HepG2 (cell line): Measurements from ENCODE around the gene TGM1. TPM values are rescaled to one million over a fixed set of nuclear protein-coding genes. Genes with fewer than 3 reads are reported as not detected.

Experiments
- ATF7 ChIP-seq, 2 experiments: fragments of 450-650 bp in 1 of 2; sonication (generic) in 1 of 2; formaldehyde crosslinking in 1 of 2; IDR thresholded peaks; 2 replicates each; pipeline versions ENCODE4 v1.4.0 to v1.6.1; 2016 to 2020; ENCODE audit warnings: antibody characterized with exemption in 1 of 2, mild to moderate bottlenecking in 1 of 2, missing genetic modification reagents in 1 of 2
- DMAP1 ChIP-seq: IDR thresholded peaks from 2 replicates; pipeline ENCODE4 v1.6.1; 2016
- DNMT1 ChIP-seq: sonication (generic); formaldehyde crosslinking; IDR thresholded peaks from 2 replicates; pipeline ENCODE4 v1.5.1; 2020; ENCODE audit warnings: mild to moderate bottlenecking, missing genetic modification reagents
- FOXA3 ChIP-seq: IDR thresholded peaks from 2 replicates; pipeline ENCODE4 v1.6.1; 2016; ENCODE audit warnings: missing genetic modification reagents, missing compliant biosample characterization
- FOXJ3 ChIP-seq: sonication (generic); formaldehyde crosslinking; IDR thresholded peaks from 2 replicates; pipeline ENCODE4 v1.4.0; 2020; ENCODE audit warnings: missing genetic modification reagents, mild to moderate bottlenecking, borderline replicate concordance
- HNRNPLL ChIP-seq: fragments of 200-400 bp; formaldehyde crosslinking; IDR thresholded peaks from 2 replicates; pipeline ENCODE4 v1.6.1; 2017; ENCODE audit warnings: mild to moderate bottlenecking, low read depth, low read length; ENCODE audit not compliant: poor library complexity, severe bottlenecking
- JUND ChIP-seq: sonication (generic); formaldehyde crosslinking; IDR thresholded peaks from 2 replicates; pipeline ENCODE4 v1.8.0; 2022; ENCODE audit warnings: mild to moderate bottlenecking, missing genetic modification reagents
- NRL ChIP-seq: sonication (generic); formaldehyde crosslinking; IDR thresholded peaks from 2 replicates; pipeline ENCODE4 v1.5.0; 2020; ENCODE audit warnings: missing genetic modification reagents, mild to moderate bottlenecking, moderate library complexity, borderline replicate concordance
- PBX3 ChIP-seq: sonication (generic); formaldehyde crosslinking; IDR thresholded peaks from 2 replicates; pipeline ENCODE4 v1.8.1; 2023; ENCODE audit warnings: missing genetic modification reagents, inconsistent platforms, borderline replicate concordance
- PRMT3 ChIP-seq: sonication (generic); formaldehyde crosslinking; IDR thresholded peaks from 2 replicates; pipeline ENCODE4 v1.8.1; 2022; ENCODE audit warnings: low read depth, mild to moderate bottlenecking, moderate library complexity, missing genetic modification reagents, borderline replicate concordance
- RBFOX2 ChIP-seq: fragments of 200-400 bp; formaldehyde crosslinking; IDR thresholded peaks from 2 replicates; pipeline ENCODE4 v1.6.1; 2017; ENCODE audit warnings: low read depth, mild to moderate bottlenecking, low read length
- ZMAT3 ChIP-seq: sonication (generic); formaldehyde crosslinking; conservative IDR thresholded peaks from 2 replicates; pipeline ENCODE4 v1.7.0; 2021; ENCODE audit warnings: missing genetic modification reagents
- ZNF136 ChIP-seq: sonication (generic); formaldehyde crosslinking; IDR thresholded peaks from 2 replicates; pipeline ENCODE4 v1.8.1; 2022; ENCODE audit warnings: low read depth, mild to moderate bottlenecking, moderate library complexity, missing genetic modification reagents
- ZNF343 ChIP-seq: sonication (generic); formaldehyde crosslinking; IDR thresholded peaks from 2 replicates; pipeline ENCODE4 v1.4.0; 2020; ENCODE audit warnings: mild to moderate bottlenecking, missing genetic modification reagents
- ZNF350 ChIP-seq: sonication (generic); formaldehyde crosslinking; IDR thresholded peaks from 2 replicates; pipeline ENCODE4 v1.4.0; 2020; ENCODE audit warnings: mild to moderate bottlenecking, low read depth, missing genetic modification reagents, borderline replicate concordance
- ZNF501 ChIP-seq: sonication (generic); formaldehyde crosslinking; IDR thresholded peaks from 2 replicates; pipeline ENCODE4 v1.5.1; 2020; ENCODE audit warnings: mild to moderate bottlenecking, moderate library complexity, missing genetic modification reagents
- ZNF564 ChIP-seq: sonication (generic); formaldehyde crosslinking; IDR thresholded peaks from 2 replicates; pipeline ENCODE4 v1.8.1; 2023; ENCODE audit warnings: mild to moderate bottlenecking, missing genetic modification reagents
- ZNF775 ChIP-seq: sonication (generic); formaldehyde crosslinking; IDR thresholded peaks from 2 replicates; pipeline ENCODE4 v1.4.0; 2020; ENCODE audit warnings: missing genetic modification reagents, mild to moderate bottlenecking, moderate library complexity, borderline replicate concordance
- ZSCAN20 ChIP-seq: sonication (generic); formaldehyde crosslinking; IDR thresholded peaks from 2 replicates; pipeline ENCODE4 v1.4.0; 2020; ENCODE audit warnings: missing genetic modification reagents, mild to moderate bottlenecking, borderline replicate concordance
- polyA plus RNA-seq, 8 experiments: library from polyadenylated mRNA; depleted of rRNA in 3 of 8; stranded (reverse) in 7 of 8; unstranded in 1 of 8; fragments of >200 nt; fragmentation: Illumina TruSeq in 4 of 8; extraction: Trizol in 4 of 8; gene quantifications; 2 replicates each; pipeline versions ENCODE4 v1.2.1 to v1.2.3, GENCODE V29; 2011 to 2016; ENCODE audit warnings: low read depth in 4 of 8, missing spikeins in 1 of 8, mixed read lengths in 1 of 8; ENCODE audit not compliant: insufficient read depth in 1 of 8
- total RNA-seq, 5 experiments: library from RNA; depleted of rRNA; stranded (reverse); fragments of >200 nt; fragmentation: Illumina TruSeq; extraction: Trizol; gene quantifications; 2 replicates each; pipeline ENCODE4 v1.2.3, GENCODE V29; 2016; ENCODE audit warnings: low read depth in 1 of 5
- TF ChIP-seq, protein P1 (sequence below): sonication (generic); formaldehyde crosslinking; conservative IDR thresholded peaks from 2 replicates; pipeline ENCODE4 v1.4.0; 2020; ENCODE audit warnings: missing genetic modification reagents
- TF ChIP-seq, protein P2 (sequence below), 2 experiments: sonication (generic) in 1 of 2; formaldehyde crosslinking in 1 of 2; IDR thresholded peaks; 2 replicates each; pipeline versions ENCODE4 v1.4.0 to v1.6.1; 2016 to 2020; ENCODE audit warnings: borderline replicate concordance in 1 of 2, low read depth in 1 of 2, mild to moderate bottlenecking in 1 of 2, missing genetic modification reagents in 1 of 2

Gene TGM1
- total and polyA plus RNA-seq, 2 of the 13 experiments (the other 11 are each of a cell fraction or from before 2014, with no cell fraction given): 3.2 to 10.6 TPM

DNA sequence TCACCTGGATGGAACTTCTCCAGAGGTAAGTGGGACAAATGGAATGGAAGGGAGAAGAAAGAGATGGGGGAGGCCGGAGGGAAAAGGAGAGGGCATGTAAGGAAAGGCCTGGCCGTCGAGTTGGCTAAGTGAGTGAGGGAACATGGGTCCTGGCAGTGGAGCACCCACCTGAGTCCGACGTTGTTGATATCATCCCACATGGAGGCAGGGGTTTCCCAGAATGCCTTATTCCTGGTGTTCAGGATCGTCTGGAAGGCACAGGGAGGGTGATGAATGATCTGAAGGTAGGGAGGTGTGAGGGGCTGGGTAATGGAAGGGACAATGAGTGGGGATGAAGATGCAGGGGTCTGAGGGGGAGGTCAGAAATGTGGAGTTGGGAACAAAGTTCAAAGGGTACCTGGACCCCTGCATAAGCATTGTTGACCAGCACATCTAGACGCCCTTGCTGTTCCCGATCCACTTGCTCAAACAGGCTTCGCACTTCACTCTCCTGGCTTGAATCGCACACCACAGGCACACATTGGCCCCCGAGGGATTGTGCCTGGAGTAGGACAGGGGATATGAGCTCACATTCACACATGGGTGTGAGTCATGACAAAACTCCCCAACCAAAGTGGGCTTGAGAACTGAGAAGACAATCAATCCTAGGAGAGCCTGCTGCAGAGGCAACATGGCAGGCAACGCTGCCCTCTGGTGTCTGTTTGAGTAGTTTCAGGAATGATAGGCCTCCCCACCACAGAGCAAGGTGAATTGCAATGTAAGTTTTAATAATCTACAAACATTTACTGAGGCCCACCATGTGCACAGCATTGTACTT, 33.6 kb upstream of the TGM1 start (continued):
- TF ChIP-seq, protein P1, sequence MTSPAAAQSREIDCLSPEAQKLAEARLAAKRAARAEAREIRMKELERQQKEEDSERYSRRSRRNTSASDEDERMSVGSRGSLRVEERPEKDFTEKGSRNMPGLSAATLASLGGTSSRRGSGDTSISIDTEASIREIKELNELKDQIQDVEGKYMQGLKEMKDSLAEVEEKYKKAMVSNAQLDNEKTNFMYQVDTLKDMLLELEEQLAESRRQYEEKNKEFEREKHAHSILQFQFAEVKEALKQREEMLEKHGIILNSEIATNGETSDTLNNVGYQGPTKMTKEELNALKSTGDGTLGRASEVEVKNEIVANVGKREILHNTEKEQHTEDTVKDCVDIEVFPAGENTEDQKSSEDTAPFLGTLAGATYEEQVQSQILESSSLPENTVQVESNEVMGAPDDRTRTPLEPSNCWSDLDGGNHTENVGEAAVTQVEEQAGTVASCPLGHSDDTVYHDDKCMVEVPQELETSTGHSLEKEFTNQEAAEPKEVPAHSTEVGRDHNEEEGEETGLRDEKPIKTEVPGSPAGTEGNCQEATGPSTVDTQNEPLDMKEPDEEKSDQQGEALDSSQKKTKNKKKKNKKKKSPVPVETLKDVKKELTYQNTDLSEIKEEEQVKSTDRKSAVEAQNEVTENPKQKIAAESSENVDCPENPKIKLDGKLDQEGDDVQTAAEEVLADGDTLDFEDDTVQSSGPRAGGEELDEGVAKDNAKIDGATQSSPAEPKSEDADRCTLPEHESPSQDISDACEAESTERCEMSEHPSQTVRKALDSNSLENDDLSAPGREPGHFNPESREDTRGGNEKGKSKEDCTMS (CRISPR knock-in tag): no peak
- TF ChIP-seq DMAP1 (CRISPR knock-in tag): no peak; the same call in 1 of the 2 replicates
- TF ChIP-seq ZNF350 (CRISPR knock-in tag): no peak; the same call in 1 of the 2 replicates
- peak; percentile 61 for TF ChIP-seq FOXA3
- no peak for TF ChIP-seq ZNF775 (CRISPR knock-in tag)
- TF ChIP-seq ZNF564 (CRISPR knock-in tag): no peak
- TF ChIP-seq, protein P2, sequence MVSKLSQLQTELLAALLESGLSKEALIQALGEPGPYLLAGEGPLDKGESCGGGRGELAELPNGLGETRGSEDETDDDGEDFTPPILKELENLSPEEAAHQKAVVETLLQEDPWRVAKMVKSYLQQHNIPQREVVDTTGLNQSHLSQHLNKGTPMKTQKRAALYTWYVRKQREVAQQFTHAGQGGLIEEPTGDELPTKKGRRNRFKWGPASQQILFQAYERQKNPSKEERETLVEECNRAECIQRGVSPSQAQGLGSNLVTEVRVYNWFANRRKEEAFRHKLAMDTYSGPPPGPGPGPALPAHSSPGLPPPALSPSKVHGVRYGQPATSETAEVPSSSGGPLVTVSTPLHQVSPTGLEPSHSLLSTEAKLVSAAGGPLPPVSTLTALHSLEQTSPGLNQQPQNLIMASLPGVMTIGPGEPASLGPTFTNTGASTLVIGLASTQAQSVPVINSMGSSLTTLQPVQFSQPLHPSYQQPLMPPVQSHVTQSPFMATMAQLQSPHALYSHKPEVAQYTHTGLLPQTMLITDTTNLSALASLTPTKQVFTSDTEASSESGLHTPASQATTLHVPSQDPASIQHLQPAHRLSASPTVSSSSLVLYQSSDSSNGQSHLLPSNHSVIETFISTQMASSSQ (IDR thresholded peaks at IDR 0.05; ENCODE audit: low read depth): no peak
- TF ChIP-seq, protein P2 (CRISPR knock-in tag; IDR thresholded peaks at IDR 0.05; ENCODE audit: borderline replicate concordance): peak; percentile 38; the same call in 1 of the 2 replicates
- no peak for TF ChIP-seq HNRNPLL
- no peak for TF ChIP-seq PRMT3
- no peak for TF ChIP-seq ATF7 (IDR thresholded peaks at IDR 0.05)
- TF ChIP-seq ATF7 (CRISPR knock-in tag; IDR thresholded peaks at IDR 0.05): peak; percentile 30; the same call in 1 of the 2 replicates
- TF ChIP-seq PBX3: no peak
- no peak for TF ChIP-seq DNMT1
- TF ChIP-seq FOXJ3: no peak
- TF ChIP-seq ZNF136: no peak
- peak; percentile 79 for TF ChIP-seq NRL (CRISPR knock-in tag)
- TF ChIP-seq JUND (CRISPR knock-in tag): no peak
- no peak for TF ChIP-seq ZNF343 (CRISPR knock-in tag)
- peak; percentile 80 for TF ChIP-seq ZNF501 (CRISPR knock-in tag)
- TF ChIP-seq ZSCAN20 (CRISPR knock-in tag): no peak
- TF ChIP-seq ZMAT3: no peak
- 0 out of 2 replicates have a peak, but pooled peaks have one; percentile 36 for TF ChIP-seq RBFOX2
